ENCODE measurements around the gene ITPKC.
"Not testable (repeated sequence)": the region's sequence is repeated elsewhere in the genome, so short reads cannot be mapped to it uniquely, and the experiment has no call there.

The ITPKC gene

DNA sequence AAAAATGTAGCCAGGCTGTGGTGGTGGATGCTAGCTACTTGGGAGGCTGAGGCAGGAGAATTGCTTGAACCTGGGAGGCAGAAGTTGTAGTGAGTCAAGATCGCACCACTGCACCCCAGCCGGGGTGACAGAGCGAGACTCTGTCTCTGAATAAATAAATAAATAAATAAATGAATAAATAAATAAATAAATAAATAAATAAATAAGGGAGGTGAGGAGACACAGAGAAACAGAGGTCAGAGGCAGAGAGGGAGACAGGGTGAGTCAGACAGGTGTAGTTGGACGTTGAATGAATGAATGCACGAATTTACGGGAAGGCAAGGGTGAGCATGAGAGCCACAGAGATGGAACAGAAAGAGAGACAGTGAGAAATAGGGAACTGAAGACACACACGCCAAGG is 64.2 kb downstream of the ITPKC start:
- Histone ChIP-seq H3K36me3 (no peaks in the 10 kb centered on the region), H3K4me3 (ENCODE audit: low read depth, low read length) (no peak overlapping the region), H3K27me3 (no peaks in the 10 kb centered on the region), H3K9me3 (no peaks in the 10 kb centered on the region), H3K4me1 (peaks cover 3% of the 10 kb centered on the region; the same call in 1 of the 2 replicates)
- TF ChIP-seq, protein P1, sequence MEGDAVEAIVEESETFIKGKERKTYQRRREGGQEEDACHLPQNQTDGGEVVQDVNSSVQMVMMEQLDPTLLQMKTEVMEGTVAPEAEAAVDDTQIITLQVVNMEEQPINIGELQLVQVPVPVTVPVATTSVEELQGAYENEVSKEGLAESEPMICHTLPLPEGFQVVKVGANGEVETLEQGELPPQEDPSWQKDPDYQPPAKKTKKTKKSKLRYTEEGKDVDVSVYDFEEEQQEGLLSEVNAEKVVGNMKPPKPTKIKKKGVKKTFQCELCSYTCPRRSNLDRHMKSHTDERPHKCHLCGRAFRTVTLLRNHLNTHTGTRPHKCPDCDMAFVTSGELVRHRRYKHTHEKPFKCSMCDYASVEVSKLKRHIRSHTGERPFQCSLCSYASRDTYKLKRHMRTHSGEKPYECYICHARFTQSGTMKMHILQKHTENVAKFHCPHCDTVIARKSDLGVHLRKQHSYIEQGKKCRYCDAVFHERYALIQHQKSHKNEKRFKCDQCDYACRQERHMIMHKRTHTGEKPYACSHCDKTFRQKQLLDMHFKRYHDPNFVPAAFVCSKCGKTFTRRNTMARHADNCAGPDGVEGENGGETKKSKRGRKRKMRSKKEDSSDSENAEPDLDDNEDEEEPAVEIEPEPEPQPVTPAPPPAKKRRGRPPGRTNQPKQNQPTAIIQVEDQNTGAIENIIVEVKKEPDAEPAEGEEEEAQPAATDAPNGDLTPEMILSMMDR (IDR thresholded peaks at IDR 0.05; ENCODE audit: low read depth, low read length), result no peak
- no peak for DNase-seq

DNA sequence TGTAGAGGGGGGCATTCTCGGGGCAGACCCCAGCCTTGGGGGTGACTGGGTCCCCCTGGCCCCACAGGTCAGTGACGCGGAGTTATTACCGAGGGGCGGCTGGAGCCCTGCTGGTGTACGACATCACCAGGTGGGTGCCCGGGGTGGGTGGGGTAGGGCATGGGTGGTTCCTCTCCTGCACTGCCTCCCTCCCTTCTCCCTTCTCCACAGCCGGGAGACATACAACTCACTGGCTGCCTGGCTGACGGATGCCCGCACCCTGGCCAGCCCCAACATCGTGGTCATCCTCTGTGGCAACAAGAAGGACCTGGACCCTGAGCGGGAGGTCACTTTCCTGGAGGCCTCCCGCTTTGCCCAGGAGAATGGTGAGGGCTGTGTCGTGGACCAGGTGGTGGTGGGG is 66.8 kb downstream of the ITPKC start:
- TF ChIP-seq, protein P1 (IDR thresholded peaks at IDR 0.05; ENCODE audit: low read depth, low read length), result no peak
- H3K4me1 ChIP-seq, result 0 out of 2 replicates have a peak, but pooled peaks cover 3% of the 10 kb centered on the region

DNA sequence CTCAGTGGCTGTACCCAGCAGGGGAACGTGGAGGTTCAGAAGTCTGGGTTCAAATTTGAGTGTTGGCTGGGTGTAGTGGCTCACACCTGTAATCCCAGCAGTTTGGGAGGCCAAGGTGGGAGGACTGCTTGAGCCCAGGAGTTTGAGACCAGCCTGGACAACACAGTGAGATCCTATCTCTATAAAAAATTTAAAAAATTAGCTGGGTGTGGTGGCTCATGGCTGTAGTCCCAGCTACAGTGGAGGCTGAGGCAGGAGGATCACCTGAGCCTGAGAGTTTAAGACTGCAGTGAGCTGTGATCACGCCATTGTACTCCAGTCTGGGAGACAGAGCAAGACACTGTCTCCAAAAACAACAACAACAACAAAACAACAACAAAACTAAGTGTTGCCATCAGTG is 67.2 kb downstream of the ITPKC start:
- H3K36me3 ChIP-seq; DNase-seq; H3K27me3 ChIP-seq; H3K4me3 ChIP-seq (ENCODE audit: low read depth, low read length); H3K9me3 ChIP-seq; H3K4me1 ChIP-seq: not testable (repeated sequence)

More for the DNA sequence above, 66.8 kb downstream of the ITPKC start:
- H3K9me3 ChIP-seq, result no peaks in the 10 kb centered on the region
- H3K27me3 ChIP-seq, result no peaks in the 10 kb centered on the region
- no peaks in the 10 kb centered on the region for H3K36me3 ChIP-seq
- H3K4me3 ChIP-seq (ENCODE audit: low read depth, low read length), result no peak overlapping the region
- no peak for DNase-seq

DNA sequence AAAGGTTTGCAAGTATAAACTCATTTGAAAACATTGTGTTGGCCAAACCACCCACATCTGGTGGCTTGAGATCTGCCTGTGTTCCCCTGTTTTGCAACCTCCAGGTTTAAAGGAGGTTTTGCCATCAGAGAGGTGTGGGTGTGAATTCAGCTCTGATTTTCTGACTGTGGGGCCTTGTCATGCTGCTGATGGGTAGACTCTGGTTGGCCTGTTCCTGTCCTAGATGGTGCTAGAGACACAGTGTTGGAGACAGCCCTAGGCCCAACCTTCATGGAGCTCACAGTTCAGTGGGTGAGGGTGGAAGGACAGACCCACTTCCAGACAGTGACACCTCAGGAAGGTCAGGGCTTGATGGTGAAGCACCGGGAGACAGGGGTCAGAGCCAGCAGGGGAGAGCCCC is 68.6 kb downstream of the ITPKC start:
- H3K9me3 ChIP-seq, result no peaks in the 10 kb centered on the region

DNA sequence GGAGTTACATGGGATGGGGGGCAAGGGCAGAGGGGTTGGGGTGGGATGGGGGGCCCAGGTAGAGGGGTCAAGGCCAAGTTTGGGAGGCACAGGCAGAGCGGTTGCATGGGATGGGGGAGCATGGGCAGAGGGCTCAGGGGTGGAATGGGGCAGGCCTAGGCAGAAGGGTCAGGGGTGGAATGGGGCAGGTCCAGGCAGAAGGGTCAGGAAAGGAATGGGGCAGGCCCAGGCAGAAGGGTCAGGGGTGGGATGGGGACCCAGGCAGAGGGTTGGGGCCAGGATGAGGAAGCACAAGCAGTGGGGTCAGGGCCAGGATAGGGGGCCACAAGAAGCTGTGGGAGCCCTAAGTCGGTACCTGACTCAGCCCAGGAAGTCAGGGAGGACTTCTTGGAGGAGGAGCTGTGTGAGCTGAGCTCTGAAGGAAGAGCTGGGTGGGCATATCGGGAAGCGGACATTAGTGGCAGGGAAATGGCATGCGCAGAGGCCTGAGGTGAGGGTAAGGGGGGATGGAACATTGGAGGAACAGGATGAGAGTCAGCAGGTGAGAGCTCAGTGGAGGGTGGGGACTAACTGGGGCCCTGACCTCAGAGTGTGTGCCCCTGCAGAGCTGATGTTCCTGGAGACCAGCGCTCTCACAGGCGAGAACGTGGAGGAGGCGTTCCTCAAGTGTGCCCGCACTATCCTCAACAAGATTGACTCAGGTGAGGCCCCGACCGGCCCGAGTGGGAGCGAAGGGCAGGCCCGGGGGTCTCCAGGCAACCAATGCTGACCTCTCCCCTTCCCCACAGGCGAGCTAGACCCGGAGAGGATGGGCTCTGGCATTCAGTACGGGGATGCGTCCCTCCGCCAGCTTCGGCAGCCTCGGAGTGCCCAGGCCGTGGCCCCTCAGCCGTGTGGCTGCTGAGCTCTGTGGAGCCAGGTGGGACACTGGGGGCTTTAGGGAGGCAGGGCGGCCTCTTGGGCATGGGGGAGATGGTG is 69.4 kb downstream of the ITPKC start:
- H3K36me3 ChIP-seq, result no peaks in the 10 kb centered on the region

More for the DNA sequence above, 68.6 kb downstream of the ITPKC start:
- DNase-seq, result no peak
- no peak overlapping the region for H3K4me3 ChIP-seq (ENCODE audit: low read depth, low read length)
- H3K4me1 ChIP-seq, result no peaks in the 10 kb centered on the region
- no peaks in the 10 kb centered on the region for H3K27me3 ChIP-seq
- TF ChIP-seq, protein P1 (IDR thresholded peaks at IDR 0.05; ENCODE audit: low read depth, low read length), result no peak
- H3K36me3 ChIP-seq, result no peaks in the 10 kb centered on the region

More for the DNA sequence above, 69.4 kb downstream of the ITPKC start:
- H3K9me3 ChIP-seq, result no peaks in the 10 kb centered on the region
- no peak for DNase-seq
- TF ChIP-seq, protein P1 (IDR thresholded peaks at IDR 0.05; ENCODE audit: low read depth, low read length), result no peak
- no peaks in the 10 kb centered on the region for H3K27me3 ChIP-seq
- no peaks in the 10 kb centered on the region for H3K4me1 ChIP-seq
- H3K4me3 ChIP-seq (ENCODE audit: low read depth, low read length), result no peak overlapping the region
